ENCODE data around the gene STXBP6.

Gene STXBP6

DNA sequence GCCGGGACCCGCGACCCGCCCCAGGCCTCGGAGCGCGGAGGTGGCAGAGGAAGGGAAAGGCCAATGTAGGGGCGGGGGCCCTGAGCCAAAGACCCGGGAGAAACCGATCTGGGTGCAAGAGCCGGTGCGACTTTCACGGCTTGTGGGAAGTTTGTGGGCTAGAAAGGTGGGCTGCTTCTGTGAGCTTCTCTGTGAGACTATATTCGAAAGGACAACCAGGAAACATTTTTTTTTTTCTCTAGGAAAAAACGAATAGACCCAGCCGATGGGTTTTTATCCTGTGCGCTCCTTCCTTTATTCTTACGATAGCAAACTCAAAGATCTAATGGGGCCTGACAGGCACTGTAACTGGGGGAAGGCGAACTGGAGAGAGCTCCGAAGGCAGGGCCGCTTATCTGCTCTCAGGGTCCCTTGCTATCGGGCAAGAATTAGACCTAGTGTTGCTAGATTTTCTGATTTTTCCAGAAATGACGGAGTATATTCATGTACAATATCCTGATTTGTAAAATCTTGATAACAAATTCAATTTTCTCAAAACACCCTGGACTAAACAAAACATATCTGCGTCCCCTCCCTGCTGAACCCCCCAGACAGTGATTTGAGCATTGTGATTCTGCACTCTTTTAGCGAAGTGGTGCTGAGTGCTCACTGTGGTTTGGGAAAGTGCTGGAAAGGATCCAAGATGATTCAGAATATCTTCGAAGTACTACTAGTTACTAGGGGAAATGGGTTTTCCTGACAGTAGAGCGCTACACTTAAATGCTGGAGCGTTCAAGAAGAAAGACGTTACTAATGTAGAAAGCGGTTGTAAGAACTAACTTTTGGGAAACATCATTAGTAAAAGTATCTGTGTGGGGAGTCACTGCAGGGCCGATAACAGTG lies 563 bp upstream of the STXBP6 start:
- FAIRE-seq: no peak

DNA sequence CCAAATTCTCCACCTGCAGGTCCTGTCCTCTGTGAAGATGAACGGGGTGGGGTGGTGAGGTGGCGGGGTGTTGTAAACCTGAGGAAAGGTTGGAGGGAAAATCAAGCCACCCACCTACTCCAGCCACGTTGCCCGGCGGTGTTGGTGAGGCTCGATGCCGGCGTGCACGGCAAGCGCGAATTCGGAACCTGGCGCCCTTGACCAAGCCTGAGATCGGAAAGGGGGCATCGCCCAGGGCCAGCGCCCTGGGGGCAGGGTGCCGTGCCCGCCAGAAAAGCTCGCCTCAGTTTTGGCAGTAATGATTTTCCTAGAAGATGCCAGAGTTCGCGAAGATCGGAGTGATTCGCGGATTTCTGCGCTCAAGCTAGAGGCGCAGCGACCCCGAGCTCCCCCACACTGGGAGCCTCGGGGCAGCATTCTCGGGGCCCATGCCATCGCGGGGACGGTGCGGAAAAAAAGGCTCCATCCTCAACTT lies 817 bp downstream of the STXBP6 start:
- FAIRE-seq: no peak

- no peak for FAIRE-seq
Measured at GRCh38 chr14:25048170-25049016, 1.6 kb downstream of the STXBP6 start.

DNA sequence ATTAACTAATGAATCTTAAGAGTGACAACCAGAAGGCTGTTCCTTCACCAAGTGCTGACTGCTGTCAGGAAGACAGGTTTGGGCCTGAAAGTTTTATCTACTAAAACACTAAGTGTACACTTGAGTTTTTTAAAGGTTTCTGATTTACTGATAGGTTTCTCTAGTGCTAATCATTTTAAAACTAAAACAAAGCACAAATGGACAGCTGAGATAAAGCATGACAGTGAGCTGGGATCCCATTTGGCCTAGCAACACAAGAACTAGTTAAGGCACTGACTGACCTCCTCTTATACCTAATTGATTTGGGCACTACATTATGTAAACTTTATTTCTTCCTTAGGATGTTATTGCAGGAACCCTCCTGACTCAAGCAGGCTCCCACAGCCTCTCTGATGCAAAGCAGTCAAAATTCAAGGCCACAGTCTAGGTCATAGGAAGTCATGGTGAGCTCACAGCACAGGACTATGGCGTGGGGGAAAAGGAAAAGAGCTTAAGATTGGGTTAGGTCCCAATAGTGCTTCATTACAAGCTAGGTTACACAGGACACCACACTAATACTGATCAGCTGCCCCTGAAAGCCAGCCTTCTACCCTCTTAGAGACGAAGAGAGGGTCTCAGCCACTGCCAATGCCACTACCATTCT lies 3.5 kb downstream of the STXBP6 start:
- FAIRE-seq: no peak

DNA sequence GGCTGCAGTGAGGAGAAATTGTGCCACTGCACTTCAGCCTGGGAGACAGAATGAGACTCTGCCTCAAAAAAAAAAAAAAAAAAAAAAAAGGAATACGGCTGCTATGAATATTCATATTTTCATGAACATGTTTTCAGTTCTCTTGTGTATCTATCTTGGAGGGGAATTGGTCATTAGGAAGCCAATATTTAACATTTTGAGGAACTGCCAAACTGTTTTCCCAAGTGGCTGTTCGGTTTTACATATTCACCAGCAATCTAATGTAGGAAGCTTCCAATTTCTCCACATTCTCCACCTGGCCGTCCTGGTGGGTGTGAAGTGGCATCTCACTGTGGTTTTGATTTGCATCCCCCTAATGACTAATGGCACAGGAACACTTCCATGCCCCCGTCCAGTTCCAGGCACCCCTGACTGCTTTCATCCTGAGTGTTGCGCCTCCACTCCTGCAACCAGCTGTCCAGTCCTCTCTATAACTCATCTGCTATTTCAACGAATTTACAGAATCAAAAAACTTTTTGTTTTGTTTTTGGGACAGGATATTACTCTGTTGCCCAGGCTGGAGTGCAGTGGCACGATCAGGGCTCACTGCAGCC lies 5.7 kb downstream of the STXBP6 start:
- FAIRE-seq: no peak

DNA sequence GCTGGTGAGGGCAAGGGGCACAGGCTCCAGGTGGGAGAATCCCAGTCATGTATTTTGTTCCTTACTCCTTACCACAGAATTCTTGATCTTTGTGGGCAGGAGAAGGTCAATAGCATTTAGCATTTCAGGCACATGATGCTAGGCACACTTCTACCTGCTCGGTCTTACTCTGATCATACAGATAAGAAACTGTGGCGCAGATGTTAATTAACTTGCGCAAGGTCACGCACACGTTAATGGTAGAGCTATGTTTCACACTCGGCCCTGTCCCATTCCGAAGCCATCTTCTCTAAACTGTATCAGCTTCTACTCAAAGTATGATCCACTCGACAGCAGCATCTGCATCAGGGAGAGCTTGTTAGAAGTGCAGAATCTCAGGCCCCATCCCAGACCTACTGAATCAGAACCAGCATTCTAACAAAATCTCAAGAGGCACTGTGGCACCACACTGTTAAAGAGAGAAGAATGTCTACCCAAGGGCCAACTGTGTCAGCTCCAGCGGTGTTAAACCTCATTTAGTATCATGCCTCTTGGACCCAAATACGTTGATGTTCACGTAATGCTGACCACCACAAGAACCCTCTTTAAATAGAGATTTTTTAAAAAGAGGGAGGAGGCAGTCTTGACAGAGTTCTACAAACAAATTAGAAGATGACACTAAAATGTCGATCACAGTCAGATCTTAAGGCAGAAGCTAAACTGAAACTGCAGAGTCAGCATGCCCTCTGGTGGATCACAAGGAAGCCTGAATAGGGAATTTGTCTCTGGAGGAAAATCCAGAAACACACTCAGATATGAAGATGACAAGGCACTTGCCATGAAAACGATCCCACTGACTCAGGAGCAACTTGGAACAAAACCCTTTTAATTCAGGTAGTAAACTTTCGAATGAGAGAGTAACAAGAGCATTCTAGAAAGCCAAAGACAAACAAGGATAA lies 7.3 kb downstream of the STXBP6 start:
- no peak for FAIRE-seq

GRCh38 chr14:25041898-25042297 lies 8.0 kb downstream of the STXBP6 start:
- no peak for FAIRE-seq

DNA sequence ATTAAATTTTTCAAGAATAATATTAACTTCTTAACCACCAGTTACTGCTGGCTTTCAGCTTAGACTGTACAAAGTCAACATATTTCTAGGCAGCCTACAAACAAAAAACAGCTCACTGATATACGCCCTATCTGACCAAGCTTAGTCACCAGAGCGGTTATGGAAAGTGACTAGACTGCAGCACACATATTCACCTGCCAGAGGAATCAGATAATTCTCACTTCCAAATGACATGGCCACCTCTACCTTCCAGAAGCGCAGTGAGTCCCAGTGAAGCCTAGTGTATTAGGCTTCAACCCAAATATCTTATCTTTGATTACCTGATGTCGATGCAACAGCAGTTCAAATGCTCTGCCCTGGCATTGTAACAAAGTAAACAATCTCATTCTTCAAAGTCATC lies 8.5 kb downstream of the STXBP6 start:
- FAIRE-seq: no peak

- no peak for FAIRE-seq
Measured at GRCh38 chr14:25039933-25040332, 10.0 kb downstream of the STXBP6 start.

DNA sequence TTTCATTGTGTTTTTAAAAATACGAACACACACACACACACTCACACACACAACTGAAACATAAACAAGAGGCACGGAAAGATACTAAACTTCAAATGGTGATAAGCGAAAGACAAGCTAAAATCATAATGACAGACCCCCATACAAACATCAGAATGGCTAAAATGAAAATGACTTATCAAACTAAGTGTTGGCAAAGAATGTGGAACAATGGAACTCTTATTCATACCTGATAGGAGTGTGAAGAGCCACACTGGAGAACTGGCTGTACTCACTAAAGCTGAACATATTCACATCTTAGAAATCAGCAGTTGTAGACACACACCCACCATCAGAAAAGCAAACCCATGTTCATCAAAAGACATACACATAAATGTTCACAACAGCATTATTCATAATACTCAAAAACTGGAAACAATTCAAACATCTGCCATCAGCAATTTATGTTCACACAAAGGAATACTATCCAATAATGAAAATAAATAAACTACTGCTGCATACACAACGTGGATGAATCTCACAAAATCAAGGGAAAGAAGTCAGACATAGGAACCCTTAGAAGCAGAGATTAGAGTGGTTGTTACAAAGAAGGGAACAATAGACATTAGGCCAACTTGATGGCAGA lies 11.8 kb downstream of the STXBP6 start:
- no peak for FAIRE-seq

GRCh38 chr14:25037032-25037431 lies 12.9 kb downstream of the STXBP6 start:
- FAIRE-seq: no peak

- FAIRE-seq: no peak
Measured at GRCh38 chr14:25034803-25035681, 14.9 kb downstream of the STXBP6 start.

- FAIRE-seq: no peak
Measured at GRCh38 chr14:25033358-25033757, 16.6 kb downstream of the STXBP6 start.

GRCh38 chr14:25032092-25032784 lies 17.7 kb downstream of the STXBP6 start:
- FAIRE-seq: no peak

DNA sequence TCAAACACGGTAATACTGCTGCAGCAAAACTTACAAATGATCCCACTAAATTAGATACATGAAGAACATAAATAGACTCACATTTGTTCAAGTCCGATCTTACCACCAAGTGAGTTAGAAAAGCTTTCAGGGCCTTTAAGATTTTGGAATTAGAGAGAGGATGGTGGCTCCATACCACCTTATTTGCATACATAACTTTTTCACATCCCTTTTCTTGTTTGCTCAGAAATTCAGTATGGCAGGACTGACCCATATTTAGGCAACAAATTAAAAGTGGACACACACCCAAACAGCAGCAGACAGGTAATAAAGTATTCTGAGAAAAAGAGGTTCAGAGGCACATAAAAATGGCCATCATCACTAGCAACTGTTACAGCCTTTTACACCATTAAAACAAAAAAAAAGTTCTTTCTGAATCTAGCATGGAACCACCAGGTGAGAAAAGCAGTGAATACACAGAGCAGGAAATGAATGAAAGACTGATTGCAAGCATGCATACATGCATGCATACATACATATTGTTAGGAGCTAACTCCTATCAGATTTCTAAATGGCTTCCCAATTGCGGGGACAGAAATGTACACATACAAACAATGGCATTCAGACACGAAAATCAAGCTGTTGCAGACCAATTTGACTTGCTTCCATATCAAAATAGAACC lies 23.3 kb downstream of the STXBP6 start:
- no peak for FAIRE-seq

- FAIRE-seq: no peak
Measured at GRCh38 chr14:25019892-25020291, 30.1 kb downstream of the STXBP6 start.

- no peak for FAIRE-seq
Measured at GRCh38 chr14:25017562-25017961, 32.4 kb downstream of the STXBP6 start.

- FAIRE-seq: no peak
Measured at GRCh38 chr14:25015761-25016160, 34.2 kb downstream of the STXBP6 start.

DNA sequence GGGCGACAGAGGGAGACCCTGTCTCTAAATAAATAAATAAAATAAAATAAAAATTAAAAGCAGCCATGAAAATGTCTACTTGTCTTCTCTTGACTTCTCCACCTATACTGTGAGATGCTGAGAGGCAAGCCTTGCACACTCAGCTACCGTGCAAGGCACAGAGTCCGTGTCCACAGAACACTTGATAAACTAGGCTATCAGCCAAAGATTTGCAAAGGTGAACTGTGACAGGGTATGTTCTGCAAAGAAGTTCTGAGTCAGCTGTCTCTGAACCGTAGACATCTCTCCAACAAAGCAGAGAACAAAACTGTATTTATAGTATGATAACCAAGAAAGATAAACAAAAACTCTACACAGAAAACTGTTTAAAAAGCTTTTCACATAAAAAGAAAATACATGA lies 35.5 kb downstream of the STXBP6 start:
- no peak for FAIRE-seq

Data from TTC549 (cell line).